Keratinocyte (primary cell): ENCODE measurements around the gene AKR1E2.

Experiments used
- CTCF ChIP-seq, 3 experiments: IDR thresholded peaks in 1 of 3; conservative IDR thresholded peaks in 1 of 3; optimal IDR thresholded peaks in 1 of 3; 2 replicates in 2 of 3; 3 replicates in 1 of 3; pipeline versions ENCODE3 to v1.5.1; 2011; ENCODE audit warnings: low read length in 3 of 3, mild to moderate bottlenecking in 3 of 3, moderate library complexity in 2 of 3, control low read depth in 1 of 3, inconsistent platforms in 1 of 3; ENCODE audit not compliant: insufficient read depth in 2 of 3; ENCODE audit errors: extremely low read depth in 1 of 3
- EZH2 ChIP-seq: IDR thresholded peaks from one replicate; pipeline ENCODE4 v1.6.1; 2012; ENCODE audit warnings: inconsistent platforms, mild to moderate bottlenecking, low read length, moderate library complexity

- TF ChIP-seq CTCF (optimal IDR thresholded peaks at IDR 0.05 in 1 of 3, IDR thresholded peaks at IDR 0.05 in 1 of 3, conservative IDR thresholded peaks at IDR 0.05 in 1 of 3; ENCODE audit: extremely low read depth in 1 of 3, insufficient read depth in 2 of 3, low read length in 3 of 3): no peak
- no peak for TF ChIP-seq EZH2
Measured at GRCh38 chr10:4865945-4866661, 40.1 kb downstream of the AKR1E2 start.
